ENCODE data around the gene PSTPIP2. TPM values are rescaled to one million over a fixed set of nuclear protein-coding genes. Genes with fewer than 3 reads are reported as not detected.

Gene PSTPIP2, protein sequence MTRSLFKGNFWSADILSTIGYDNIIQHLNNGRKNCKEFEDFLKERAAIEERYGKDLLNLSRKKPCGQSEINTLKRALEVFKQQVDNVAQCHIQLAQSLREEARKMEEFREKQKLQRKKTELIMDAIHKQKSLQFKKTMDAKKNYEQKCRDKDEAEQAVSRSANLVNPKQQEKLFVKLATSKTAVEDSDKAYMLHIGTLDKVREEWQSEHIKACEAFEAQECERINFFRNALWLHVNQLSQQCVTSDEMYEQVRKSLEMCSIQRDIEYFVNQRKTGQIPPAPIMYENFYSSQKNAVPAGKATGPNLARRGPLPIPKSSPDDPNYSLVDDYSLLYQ
- polyA plus RNA-seq (0.48 and 0.98 TPM in 2 replicates), polyA minus RNA-seq (0.81 and 1.5 TPM in 2 replicates)

DNA sequence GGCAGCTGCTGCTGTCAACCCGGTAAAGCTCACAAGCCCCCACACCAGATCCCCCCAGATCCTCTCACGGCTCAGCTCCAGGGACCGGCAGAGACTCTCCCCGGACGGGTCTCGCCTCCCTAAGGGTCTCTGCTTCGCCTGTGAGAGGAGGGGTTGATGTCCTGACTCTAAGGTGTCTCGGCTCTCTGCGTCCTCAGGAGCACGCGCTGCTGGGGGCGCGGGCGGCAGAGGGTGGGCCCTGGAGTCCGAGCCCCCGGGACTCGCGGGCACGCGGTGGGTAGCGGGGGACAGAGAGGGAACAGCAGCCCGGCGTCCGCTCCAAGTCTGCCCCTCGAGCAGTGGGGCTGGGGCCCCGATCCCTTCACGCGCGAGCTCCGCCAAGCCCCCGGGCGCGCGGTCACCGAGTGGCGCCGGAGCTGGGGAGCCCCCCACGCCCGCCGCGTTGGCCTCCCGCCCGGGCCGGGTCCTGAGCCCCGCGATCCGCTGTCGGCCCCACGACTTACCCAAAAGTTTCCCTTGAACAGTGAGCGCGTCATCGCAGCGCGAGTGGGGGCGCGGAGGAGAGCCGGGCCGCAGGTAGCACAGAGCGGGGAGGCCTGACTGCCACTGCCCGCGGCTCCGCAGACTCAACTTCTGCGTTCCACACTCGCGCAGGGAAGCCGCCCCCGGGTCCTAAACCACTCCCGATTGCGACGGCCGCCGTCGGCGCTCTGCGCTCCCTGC is at the start of gene PSTPIP2:
PSTPIP2 (minus strand) TSS at position 608 of the 723 bp plus-strand sequence; CDS start at position 536, 72 bp downstream.
- H3K79me2 ChIP-seq (replicated peaks; ENCODE audit: insufficient read depth, low read length) = no peaks in the 10 kb centered on the region
- no peaks in the 10 kb centered on the region for H3K36me3 ChIP-seq (ENCODE audit: insufficient read depth, low read length)
- no peaks in the 10 kb centered on the region for H4K20me1 ChIP-seq (ENCODE audit: insufficient read depth)
- H2AFZ ChIP-seq (ENCODE audit: low read depth, low read length) = no peak within 1 kb of the TSS
- peak within 1 kb of the TSS; percentile 13 for H3K4me2 ChIP-seq (ENCODE audit: low read length)
- peaks cover 16% of the 10 kb centered on the region for H3K27me3 ChIP-seq (ENCODE audit: insufficient read depth, low read depth, low read length)
- peak within 1 kb of the TSS; percentile 41 for H3K9ac ChIP-seq (ENCODE audit: low read length)
- H3K4me3 ChIP-seq (ENCODE audit: low read length) = peak within 1 kb of the TSS; percentile 72
- no peaks in the 10 kb centered on the region for H3F3A ChIP-seq (ENCODE audit: insufficient read depth, low read length, poor library complexity, severe bottlenecking)
- H3K9me2 ChIP-seq (ENCODE audit: insufficient read depth, low read length) = no peaks in the 10 kb centered on the region
- H3K9me3 ChIP-seq (ENCODE audit: low read length) = no peaks in the 10 kb centered on the region
- peak; percentile 20 for TF ChIP-seq POLR2AphosphoS5 (IDR thresholded peaks at IDR 0.05)
- no peak for TF ChIP-seq EP300 (conservative IDR thresholded peaks at IDR 0.05; ENCODE audit: poor library complexity, severe bottlenecking)
- TF ChIP-seq RAD21 (conservative IDR thresholded peaks at IDR 0.05) = no peak
- TF ChIP-seq SMC3 (conservative IDR thresholded peaks at IDR 0.05; ENCODE audit: poor library complexity) = no peak
- TF ChIP-seq, protein P1, sequence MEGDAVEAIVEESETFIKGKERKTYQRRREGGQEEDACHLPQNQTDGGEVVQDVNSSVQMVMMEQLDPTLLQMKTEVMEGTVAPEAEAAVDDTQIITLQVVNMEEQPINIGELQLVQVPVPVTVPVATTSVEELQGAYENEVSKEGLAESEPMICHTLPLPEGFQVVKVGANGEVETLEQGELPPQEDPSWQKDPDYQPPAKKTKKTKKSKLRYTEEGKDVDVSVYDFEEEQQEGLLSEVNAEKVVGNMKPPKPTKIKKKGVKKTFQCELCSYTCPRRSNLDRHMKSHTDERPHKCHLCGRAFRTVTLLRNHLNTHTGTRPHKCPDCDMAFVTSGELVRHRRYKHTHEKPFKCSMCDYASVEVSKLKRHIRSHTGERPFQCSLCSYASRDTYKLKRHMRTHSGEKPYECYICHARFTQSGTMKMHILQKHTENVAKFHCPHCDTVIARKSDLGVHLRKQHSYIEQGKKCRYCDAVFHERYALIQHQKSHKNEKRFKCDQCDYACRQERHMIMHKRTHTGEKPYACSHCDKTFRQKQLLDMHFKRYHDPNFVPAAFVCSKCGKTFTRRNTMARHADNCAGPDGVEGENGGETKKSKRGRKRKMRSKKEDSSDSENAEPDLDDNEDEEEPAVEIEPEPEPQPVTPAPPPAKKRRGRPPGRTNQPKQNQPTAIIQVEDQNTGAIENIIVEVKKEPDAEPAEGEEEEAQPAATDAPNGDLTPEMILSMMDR (IDR thresholded peaks at IDR 0.05; ENCODE audit: poor library complexity, severe bottlenecking) = no peak
- TF ChIP-seq EZH2 (IDR thresholded peaks at IDR 0.05; ENCODE audit: borderline replicate concordance, insufficient read depth, low read length, poor library complexity, severe bottlenecking) = no peak
- TF ChIP-seq, protein P2, sequence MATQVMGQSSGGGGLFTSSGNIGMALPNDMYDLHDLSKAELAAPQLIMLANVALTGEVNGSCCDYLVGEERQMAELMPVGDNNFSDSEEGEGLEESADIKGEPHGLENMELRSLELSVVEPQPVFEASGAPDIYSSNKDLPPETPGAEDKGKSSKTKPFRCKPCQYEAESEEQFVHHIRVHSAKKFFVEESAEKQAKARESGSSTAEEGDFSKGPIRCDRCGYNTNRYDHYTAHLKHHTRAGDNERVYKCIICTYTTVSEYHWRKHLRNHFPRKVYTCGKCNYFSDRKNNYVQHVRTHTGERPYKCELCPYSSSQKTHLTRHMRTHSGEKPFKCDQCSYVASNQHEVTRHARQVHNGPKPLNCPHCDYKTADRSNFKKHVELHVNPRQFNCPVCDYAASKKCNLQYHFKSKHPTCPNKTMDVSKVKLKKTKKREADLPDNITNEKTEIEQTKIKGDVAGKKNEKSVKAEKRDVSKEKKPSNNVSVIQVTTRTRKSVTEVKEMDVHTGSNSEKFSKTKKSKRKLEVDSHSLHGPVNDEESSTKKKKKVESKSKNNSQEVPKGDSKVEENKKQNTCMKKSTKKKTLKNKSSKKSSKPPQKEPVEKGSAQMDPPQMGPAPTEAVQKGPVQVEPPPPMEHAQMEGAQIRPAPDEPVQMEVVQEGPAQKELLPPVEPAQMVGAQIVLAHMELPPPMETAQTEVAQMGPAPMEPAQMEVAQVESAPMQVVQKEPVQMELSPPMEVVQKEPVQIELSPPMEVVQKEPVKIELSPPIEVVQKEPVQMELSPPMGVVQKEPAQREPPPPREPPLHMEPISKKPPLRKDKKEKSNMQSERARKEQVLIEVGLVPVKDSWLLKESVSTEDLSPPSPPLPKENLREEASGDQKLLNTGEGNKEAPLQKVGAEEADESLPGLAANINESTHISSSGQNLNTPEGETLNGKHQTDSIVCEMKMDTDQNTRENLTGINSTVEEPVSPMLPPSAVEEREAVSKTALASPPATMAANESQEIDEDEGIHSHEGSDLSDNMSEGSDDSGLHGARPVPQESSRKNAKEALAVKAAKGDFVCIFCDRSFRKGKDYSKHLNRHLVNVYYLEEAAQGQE (IDR thresholded peaks at IDR 0.05; ENCODE audit: borderline replicate concordance) = no peak
- TF ChIP-seq MXI1 (conservative IDR thresholded peaks at IDR 0.05; ENCODE audit: poor library complexity, severe bottlenecking) = peak; percentile 33
- H3K27ac ChIP-seq (ENCODE audit: low read length) = no peak within 1 kb of the TSS

DNA sequence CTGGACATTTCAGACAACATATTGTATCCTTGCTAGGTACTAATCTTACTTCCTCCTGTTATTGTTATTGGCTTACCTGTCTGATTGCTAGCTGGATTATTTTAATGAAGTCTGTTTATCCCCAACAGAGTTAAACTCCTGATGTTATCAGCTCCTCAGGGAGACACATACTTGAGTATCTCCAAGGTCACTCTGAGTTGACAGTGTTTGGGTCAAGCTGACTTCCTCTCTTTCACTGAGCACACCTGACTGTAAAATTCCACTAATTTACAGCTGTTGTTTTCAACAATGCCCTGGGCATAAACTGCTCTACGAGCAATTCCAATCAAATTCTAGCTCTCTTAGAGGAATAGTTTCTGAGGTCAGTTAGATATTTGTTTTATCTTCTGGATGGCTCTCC is 41.7 kb upstream of the PSTPIP2 start:
- H3F3A ChIP-seq (ENCODE audit: insufficient read depth, low read length, poor library complexity, severe bottlenecking) = no peaks in the 10 kb centered on the region
- no peak overlapping the region for H3K27ac ChIP-seq (ENCODE audit: low read length)
- no peaks in the 10 kb centered on the region for H3K9me3 ChIP-seq (ENCODE audit: low read length)
- H3K9me2 ChIP-seq (ENCODE audit: insufficient read depth, low read length) = no peaks in the 10 kb centered on the region
- H4K20me1 ChIP-seq (ENCODE audit: insufficient read depth) = no peaks in the 10 kb centered on the region
- peaks cover 6% of the 10 kb centered on the region for H3K36me3 ChIP-seq (ENCODE audit: insufficient read depth, low read length)
- H3K4me3 ChIP-seq (ENCODE audit: low read length) = no peak overlapping the region
- TF ChIP-seq RAD21 (conservative IDR thresholded peaks at IDR 0.05) (no peak), MXI1 (conservative IDR thresholded peaks at IDR 0.05; ENCODE audit: poor library complexity, severe bottlenecking) (no peak), TAF1 (IDR thresholded peaks at IDR 0.05; ENCODE audit: low read depth) (no peak), POLR2AphosphoS5 (IDR thresholded peaks at IDR 0.05) (no peak)
- no peaks in the 10 kb centered on the region for H3K79me2 ChIP-seq (replicated peaks; ENCODE audit: insufficient read depth, low read length)
- H2AFZ ChIP-seq (ENCODE audit: low read depth, low read length) = no peak overlapping the region
- no peaks in the 10 kb centered on the region for H3K27me3 ChIP-seq (ENCODE audit: insufficient read depth, low read depth, low read length)
- H3K9ac ChIP-seq (ENCODE audit: low read length) = no peak overlapping the region
- no peak overlapping the region for H3K4me2 ChIP-seq (ENCODE audit: low read length)
